Cardiac muscle cell (in vitro differentiated cells and primary cell): ENCODE data around the gene SPATA12. TPM values are rescaled to one million over a fixed set of nuclear protein-coding genes. Genes with fewer than 3 reads are reported as not detected.

Experiments
- DNase-seq, 2 donors: peaks; one replicate each; pipeline versions ENCODE4 v3.0.0 to v3.0.0-alpha.2; 2010 to 2017; ENCODE audit warnings: low read depth in 1 of 2, low spot score in 1 of 2
- H3K27ac ChIP-seq: fragments of 200-600 bp; sonication (generic); 2 replicates; pipeline ENCODE4 v1.5.1; 2016
- H3K27me3 ChIP-seq: fragments of 200-600 bp; sonication (generic); 2 replicates; pipeline ENCODE4 v1.6.0; 2016; ENCODE audit warnings: control low read depth
- H3K36me3 ChIP-seq: fragments of 200-600 bp; sonication (generic); 2 replicates; pipeline ENCODE4 v1.5.1; 2016; ENCODE audit warnings: control low read depth
- H3K4me1 ChIP-seq: fragments of 200-600 bp; sonication (generic); 2 replicates; pipeline ENCODE4 v1.8.1; 2017; ENCODE audit warnings: low read depth, mild to moderate bottlenecking, mixed run types
- H3K4me3 ChIP-seq: fragments of 200-600 bp; sonication (generic); 2 replicates; pipeline ENCODE4 v1.5.1; 2016; ENCODE audit warnings: mild to moderate bottlenecking
- H3K9me3 ChIP-seq: fragments of 200-600 bp; sonication (generic); 2 replicates; pipeline ENCODE4 v1.5.1; 2017; ENCODE audit warnings: low read depth, mild to moderate bottlenecking, control low read depth
- CTCF ChIP-seq: IDR thresholded peaks from 2 replicates; pipeline ENCODE4 v1.5.1; 2012; ENCODE audit warnings: low read depth, mild to moderate bottlenecking, low read length
- polyA plus RNA-seq: library from polyadenylated mRNA; unstranded; fragments of >200 nt; fragmentation: Nextera tagmentation; extraction: Ambion mirVana; gene quantifications from 2 replicates; pipeline ENCODE4 v1.2.1, GENCODE V29; 2016
- total RNA-seq: library from RNA; depleted of rRNA; stranded (reverse); fragments of >200 nt; gene quantifications from 2 replicates; pipeline ENCODE4 v1.2.3, GENCODE V29; 2016

The SPATA12 gene
- total and polyA plus RNA-seq, 2 experiments from 2014 or later = not detected

- no peaks in the 10 kb centered on the region for H3K9me3 ChIP-seq
- H3K4me1 ChIP-seq = peaks cover 15% of the 10 kb centered on the region
- DNase-seq = peak in 1 of 2 donors; percentile 59
- TF ChIP-seq CTCF = no peak
- H3K27me3 ChIP-seq = no peaks in the 10 kb centered on the region
- no peak overlapping the region for H3K4me3 ChIP-seq
- no peaks in the 10 kb centered on the region for H3K36me3 ChIP-seq
- H3K27ac ChIP-seq = peak overlapping the region; percentile 62
Observed at GRCh38 chr3:57029924-57030323, 30.5 kb upstream of the SPATA12 start.

GRCh38 chr3:57030721-57031120 lies 29.7 kb upstream of the SPATA12 start:
- Histone ChIP-seq H3K27ac (peak overlapping the region; percentile 38), H3K4me1 (peaks cover 15% of the 10 kb centered on the region), H3K27me3 (no peaks in the 10 kb centered on the region), H3K36me3 (no peaks in the 10 kb centered on the region), H3K4me3 (no peak overlapping the region), H3K9me3 (no peaks in the 10 kb centered on the region)
- no peak for TF ChIP-seq CTCF
- DNase-seq = no peak

- Histone ChIP-seq H3K36me3 (no peaks in the 10 kb centered on the region), H3K4me1 (peaks cover 15% of the 10 kb centered on the region), H3K27ac (no peak overlapping the region), H3K9me3 (no peaks in the 10 kb centered on the region), H3K4me3 (no peak overlapping the region), H3K27me3 (no peaks in the 10 kb centered on the region)
- peak in 1 of 2 donors; percentile 13 for DNase-seq
- TF ChIP-seq CTCF = no peak
Observed at GRCh38 chr3:57031631-57032541, 28.6 kb upstream of the SPATA12 start.

- no peak for TF ChIP-seq CTCF
- peak overlapping the region; percentile 88 for H3K27ac ChIP-seq
- no peaks in the 10 kb centered on the region for H3K27me3 ChIP-seq
- H3K36me3 ChIP-seq = no peaks in the 10 kb centered on the region
- no peak overlapping the region for H3K4me3 ChIP-seq
- no peaks in the 10 kb centered on the region for H3K9me3 ChIP-seq
- peaks cover 8% of the 10 kb centered on the region for H3K4me1 ChIP-seq
- DNase-seq = peak in 1 of 2 donors; percentile 80
Observed at GRCh38 chr3:57036952-57037351, 23.5 kb upstream of the SPATA12 start.

- Histone ChIP-seq H3K27me3 (no peaks in the 10 kb centered on the region), H3K4me1 (peaks cover 11% of the 10 kb centered on the region), H3K27ac (no peak overlapping the region), H3K9me3 (no peaks in the 10 kb centered on the region), H3K36me3 (no peaks in the 10 kb centered on the region), H3K4me3 (no peak overlapping the region)
- TF ChIP-seq CTCF = no peak
- DNase-seq = no peak
Observed at GRCh38 chr3:57038466-57039164, 21.8 kb upstream of the SPATA12 start.
